ENCODE data around the gene AIG1. TPM values are rescaled to one million over a fixed set of nuclear protein-coding genes. Genes with fewer than 3 reads are reported as not detected.
"Not testable (repeated sequence)": the region's sequence is repeated elsewhere in the genome, so short reads cannot be mapped to it uniquely, and the experiment has no call there.

Gene AIG1
- total RNA-seq, 1 donor = 70.9 TPM

DNA sequence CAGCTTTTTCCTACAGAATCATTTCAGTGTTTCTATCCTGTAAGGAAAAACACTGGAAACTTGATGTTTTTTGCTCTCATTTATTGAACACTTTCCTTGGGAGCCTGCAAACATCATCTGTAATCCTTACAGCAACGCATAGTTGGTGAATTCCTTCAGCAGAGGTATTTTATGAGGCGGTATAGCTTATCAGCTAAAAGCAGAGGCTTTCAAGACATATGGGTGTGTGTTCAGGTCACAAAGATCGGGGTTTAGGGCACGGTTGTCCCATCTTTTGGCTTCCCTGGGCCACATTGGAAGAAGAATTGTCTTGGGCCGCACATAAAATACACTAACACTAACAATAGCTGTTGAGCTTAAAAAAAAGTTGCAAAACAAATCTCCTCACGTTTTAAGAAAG lies 185.0 kb downstream of the AIG1 start:
- H3K4me1 ChIP-seq (ENCODE audit: insufficient read depth, low read length) = peaks cover 7% of the 10 kb centered on the region
- H3K27ac ChIP-seq (ENCODE audit: low read depth, low read length) = no peak overlapping the region
- H3K27me3 ChIP-seq (ENCODE audit: insufficient read depth, low read length) = no peaks in the 10 kb centered on the region
- no peaks in the 10 kb centered on the region for H3K9me3 ChIP-seq (ENCODE audit: low read depth, low read length)
- H4K20me1 ChIP-seq (ENCODE audit: insufficient read depth, low read length) = no peaks in the 10 kb centered on the region
- H3K4me3 ChIP-seq (ENCODE audit: insufficient read depth, low read length) = no peak overlapping the region
- H3K36me3 ChIP-seq (ENCODE audit: insufficient read depth, low read length) = no peaks in the 10 kb centered on the region
- H2AFZ ChIP-seq (ENCODE audit: low read length) = no peak overlapping the region
- DNase-seq (ENCODE audit: insufficient read length, low spot score, missing footprints) = no peak
- no peaks in the 10 kb centered on the region for H3K79me2 ChIP-seq (ENCODE audit: insufficient read depth, low read length)
- TF ChIP-seq, protein P1, sequence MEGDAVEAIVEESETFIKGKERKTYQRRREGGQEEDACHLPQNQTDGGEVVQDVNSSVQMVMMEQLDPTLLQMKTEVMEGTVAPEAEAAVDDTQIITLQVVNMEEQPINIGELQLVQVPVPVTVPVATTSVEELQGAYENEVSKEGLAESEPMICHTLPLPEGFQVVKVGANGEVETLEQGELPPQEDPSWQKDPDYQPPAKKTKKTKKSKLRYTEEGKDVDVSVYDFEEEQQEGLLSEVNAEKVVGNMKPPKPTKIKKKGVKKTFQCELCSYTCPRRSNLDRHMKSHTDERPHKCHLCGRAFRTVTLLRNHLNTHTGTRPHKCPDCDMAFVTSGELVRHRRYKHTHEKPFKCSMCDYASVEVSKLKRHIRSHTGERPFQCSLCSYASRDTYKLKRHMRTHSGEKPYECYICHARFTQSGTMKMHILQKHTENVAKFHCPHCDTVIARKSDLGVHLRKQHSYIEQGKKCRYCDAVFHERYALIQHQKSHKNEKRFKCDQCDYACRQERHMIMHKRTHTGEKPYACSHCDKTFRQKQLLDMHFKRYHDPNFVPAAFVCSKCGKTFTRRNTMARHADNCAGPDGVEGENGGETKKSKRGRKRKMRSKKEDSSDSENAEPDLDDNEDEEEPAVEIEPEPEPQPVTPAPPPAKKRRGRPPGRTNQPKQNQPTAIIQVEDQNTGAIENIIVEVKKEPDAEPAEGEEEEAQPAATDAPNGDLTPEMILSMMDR (IDR thresholded peaks at IDR 0.05; ENCODE audit: extremely low read depth, low read depth, low read length) = no peak
- H3K4me2 ChIP-seq (ENCODE audit: insufficient read depth, low read length) = no peak overlapping the region

DNA sequence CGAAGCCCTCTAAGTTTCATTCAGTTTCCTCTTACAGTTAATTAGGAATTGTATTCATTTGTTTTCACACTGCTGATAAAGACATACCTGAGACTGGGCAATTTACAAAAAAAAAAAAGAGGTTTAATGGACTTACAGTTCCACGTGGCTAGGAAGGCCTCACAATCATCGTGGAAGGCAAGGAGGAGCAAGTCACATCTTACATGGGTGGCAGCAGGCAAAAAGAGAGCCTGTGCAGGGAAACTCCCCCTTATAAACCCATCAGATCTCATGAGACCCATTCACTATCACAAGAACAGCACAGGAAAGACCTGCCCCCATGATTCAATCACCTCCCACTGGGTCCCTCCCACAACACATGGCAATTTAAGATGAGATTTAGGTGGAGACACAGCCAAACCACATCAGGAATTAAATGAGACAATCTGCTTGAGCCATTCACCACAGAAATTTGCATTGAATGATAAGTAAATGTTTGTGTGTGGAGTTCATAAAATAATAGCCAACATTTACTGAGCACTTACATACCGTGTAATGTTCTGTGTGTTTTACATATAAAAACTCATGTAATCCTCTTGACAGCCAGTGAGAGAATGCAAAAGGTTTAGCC lies 185.6 kb downstream of the AIG1 start:
- not testable (repeated sequence) for H3K27ac ChIP-seq (ENCODE audit: low read depth, low read length); H4K20me1 ChIP-seq (ENCODE audit: insufficient read depth, low read length); H3K36me3 ChIP-seq (ENCODE audit: insufficient read depth, low read length); H3K4me3 ChIP-seq (ENCODE audit: insufficient read depth, low read length); H3K4me1 ChIP-seq (ENCODE audit: insufficient read depth, low read length); H3K27me3 ChIP-seq (ENCODE audit: insufficient read depth, low read length); H3K4me2 ChIP-seq (ENCODE audit: insufficient read depth, low read length); H3K9me3 ChIP-seq (ENCODE audit: low read depth, low read length); DNase-seq (ENCODE audit: insufficient read length, low spot score, missing footprints); H3K79me2 ChIP-seq (ENCODE audit: insufficient read depth, low read length); H2AFZ ChIP-seq (ENCODE audit: low read length)

- TF ChIP-seq, protein P1 (IDR thresholded peaks at IDR 0.05; ENCODE audit: extremely low read depth, low read depth, low read length) = no peak
- Histone ChIP-seq H3K27ac (ENCODE audit: low read depth, low read length) (no peak overlapping the region), H3K36me3 (ENCODE audit: insufficient read depth, low read length) (no peaks in the 10 kb centered on the region), H3K4me1 (ENCODE audit: insufficient read depth, low read length) (no peaks in the 10 kb centered on the region), H3K79me2 (ENCODE audit: insufficient read depth, low read length) (no peaks in the 10 kb centered on the region), H3K27me3 (ENCODE audit: insufficient read depth, low read length) (no peaks in the 10 kb centered on the region), H3K4me2 (ENCODE audit: insufficient read depth, low read length) (no peak overlapping the region), H3K9me3 (ENCODE audit: low read depth, low read length) (no peaks in the 10 kb centered on the region), H2AFZ (ENCODE audit: low read length) (no peak overlapping the region), H3K4me3 (ENCODE audit: insufficient read depth, low read length) (no peak overlapping the region), H4K20me1 (ENCODE audit: insufficient read depth, low read length) (no peaks in the 10 kb centered on the region)
- no peak for DNase-seq (ENCODE audit: insufficient read length, low spot score, missing footprints)
Measured at GRCh38 chr6:143247586-143247985, 186.9 kb downstream of the AIG1 start.

DNA sequence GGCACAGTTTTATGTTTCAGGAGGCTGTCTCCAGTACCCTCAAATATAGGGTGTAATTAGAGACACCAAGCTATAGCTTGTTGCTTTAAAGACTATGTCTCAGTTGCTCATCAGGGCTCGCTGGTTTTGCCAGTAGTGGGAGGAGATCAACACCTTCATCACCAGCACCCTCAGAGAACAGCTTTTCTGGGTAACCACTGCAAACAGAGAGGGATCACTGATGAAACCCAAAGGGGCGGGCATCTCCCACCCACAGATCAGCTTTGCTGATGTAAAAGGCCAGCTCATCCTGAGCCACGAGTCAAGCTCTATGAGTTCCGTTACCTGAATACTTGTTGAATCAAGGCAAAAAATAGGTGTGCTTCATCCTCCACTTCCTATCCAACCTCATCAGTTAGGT lies 187.7 kb downstream of the AIG1 start:
- no peaks in the 10 kb centered on the region for H3K9me3 ChIP-seq (ENCODE audit: low read depth, low read length)
- TF ChIP-seq, protein P1 (IDR thresholded peaks at IDR 0.05; ENCODE audit: extremely low read depth, low read depth, low read length) = no peak
- H4K20me1 ChIP-seq (ENCODE audit: insufficient read depth, low read length) = no peaks in the 10 kb centered on the region
- H2AFZ ChIP-seq (ENCODE audit: low read length) = no peak overlapping the region
- H3K4me1 ChIP-seq (ENCODE audit: insufficient read depth, low read length) = no peaks in the 10 kb centered on the region
- H3K4me3 ChIP-seq (ENCODE audit: insufficient read depth, low read length) = no peak overlapping the region
- no peak overlapping the region for H3K27ac ChIP-seq (ENCODE audit: low read depth, low read length)
- no peaks in the 10 kb centered on the region for H3K79me2 ChIP-seq (ENCODE audit: insufficient read depth, low read length)
- no peaks in the 10 kb centered on the region for H3K27me3 ChIP-seq (ENCODE audit: insufficient read depth, low read length)
- no peaks in the 10 kb centered on the region for H3K36me3 ChIP-seq (ENCODE audit: insufficient read depth, low read length)
- no peak overlapping the region for H3K4me2 ChIP-seq (ENCODE audit: insufficient read depth, low read length)
- DNase-seq (ENCODE audit: insufficient read length, low spot score, missing footprints) = no peak
